Measurements from ENCODE around the gene RSPH6A.

- TF ChIP-seq ZBTB7A (IDR thresholded peaks at IDR 0.05; ENCODE audit: low read depth) (no peak), YY1 (IDR thresholded peaks at IDR 0.05; ENCODE audit: low read depth) (no peak), CREB1 (IDR thresholded peaks at IDR 0.05; ENCODE audit: low read depth) (no peak)
These were observed 60.8 kb downstream of the RSPH6A start for GRCh38 chr19:45754323-45754722.

All from Ishikawa (cell line).